ENCODE results near the gene CACNA2D2. TPM values are rescaled to one million over a fixed set of nuclear protein-coding genes. Genes with fewer than 3 reads are reported as not detected.
A peak's percentile ranks its signal among the peaks of the same experiment; 100 is the strongest.

CACNA2D2 gene
- total and polyA plus RNA-seq, 11 donors: 0.49 to 3.6 (median 1.5) TPM

DNA sequence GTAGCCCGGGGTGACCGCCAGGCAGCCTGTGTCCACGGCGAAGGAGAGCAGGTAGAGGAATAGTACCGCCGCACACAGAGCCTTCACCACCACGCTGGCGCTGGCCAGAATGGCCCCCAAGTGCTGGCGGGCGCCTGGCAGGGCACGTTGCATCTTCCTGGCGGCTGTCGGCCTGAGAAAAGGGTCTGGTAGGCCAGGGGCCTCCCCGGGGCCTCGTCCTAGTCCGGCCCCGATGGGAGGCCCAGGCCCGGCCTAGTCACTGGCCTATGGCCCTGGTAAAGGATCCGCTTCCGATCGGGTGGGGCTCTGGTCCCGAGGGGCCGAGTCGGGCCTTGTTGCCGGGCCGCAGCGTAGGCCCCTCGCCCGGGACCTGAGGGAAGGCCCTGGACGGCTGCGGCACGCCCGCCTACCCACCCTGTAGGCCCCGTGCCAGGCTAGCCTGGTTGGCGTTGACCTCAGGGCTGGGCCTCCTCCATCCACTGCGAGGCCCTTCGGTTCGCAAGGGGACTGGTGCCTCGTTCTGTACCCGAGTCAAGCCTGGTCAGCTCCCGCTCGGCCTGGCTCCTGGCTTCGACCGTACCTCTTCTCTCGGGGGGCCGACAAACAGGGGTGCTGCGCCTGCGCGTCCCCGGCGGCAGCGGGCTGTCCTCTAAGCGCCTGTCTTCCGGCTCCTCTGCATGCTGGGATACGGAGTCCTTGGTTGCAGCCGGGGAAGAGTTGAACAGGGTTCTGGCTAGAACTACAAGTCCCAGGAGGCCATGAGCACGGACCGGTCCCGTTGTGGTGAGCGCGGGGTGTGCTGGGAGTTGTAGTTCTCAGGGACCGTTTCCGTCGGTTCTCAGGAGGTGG lies 144.3 kb downstream of the CACNA2D2 start, which contains the start of gene TMEM115:
TSS of gene TMEM115 (minus strand) at position 611 of the 849 bp plus-strand sequence. CDS start at position 153, 458 bp downstream.
- intact Hi-C loops (cut with DNase I): loop anchor here in 3 of 10 donors (5.0 to 10.0 kb wide), 3 partner anchors 253 to 1606 kb away; partner anchors contain the start of genes CISH (in 1 of the 3), MANF (in 1 of the 3) and PCBP4 (in 1 of the 3)
- Histone ChIP-seq H3K36me3 (peaks cover 0 to 32% (median 22%) of the 10 kb centered on the region in 9 donors), H3K27me3 (no peaks in the 10 kb centered on the region), H3K9me3 (no peaks in the 10 kb centered on the region), H3K4me1 (peaks cover 19 to 51% (median 40%) of the 10 kb centered on the region in 12 donors), H3K27ac (peak within 1 kb of the TSS; percentile 77 to 97 (median 90)), H3K4me3 (peak within 1 kb of the TSS; percentile 60 to 97 (median 80))
- DNase-seq: peak; percentile 96 to 99 (median 99)
- 1% methylated on average over 18 to 64 of the region's 64 CpGs for WGBS, 4 donors
- TF ChIP-seq, protein P1, sequence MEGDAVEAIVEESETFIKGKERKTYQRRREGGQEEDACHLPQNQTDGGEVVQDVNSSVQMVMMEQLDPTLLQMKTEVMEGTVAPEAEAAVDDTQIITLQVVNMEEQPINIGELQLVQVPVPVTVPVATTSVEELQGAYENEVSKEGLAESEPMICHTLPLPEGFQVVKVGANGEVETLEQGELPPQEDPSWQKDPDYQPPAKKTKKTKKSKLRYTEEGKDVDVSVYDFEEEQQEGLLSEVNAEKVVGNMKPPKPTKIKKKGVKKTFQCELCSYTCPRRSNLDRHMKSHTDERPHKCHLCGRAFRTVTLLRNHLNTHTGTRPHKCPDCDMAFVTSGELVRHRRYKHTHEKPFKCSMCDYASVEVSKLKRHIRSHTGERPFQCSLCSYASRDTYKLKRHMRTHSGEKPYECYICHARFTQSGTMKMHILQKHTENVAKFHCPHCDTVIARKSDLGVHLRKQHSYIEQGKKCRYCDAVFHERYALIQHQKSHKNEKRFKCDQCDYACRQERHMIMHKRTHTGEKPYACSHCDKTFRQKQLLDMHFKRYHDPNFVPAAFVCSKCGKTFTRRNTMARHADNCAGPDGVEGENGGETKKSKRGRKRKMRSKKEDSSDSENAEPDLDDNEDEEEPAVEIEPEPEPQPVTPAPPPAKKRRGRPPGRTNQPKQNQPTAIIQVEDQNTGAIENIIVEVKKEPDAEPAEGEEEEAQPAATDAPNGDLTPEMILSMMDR (IDR thresholded peaks at IDR 0.05): no peak
- TF ChIP-seq POLR2A (IDR thresholded peaks at IDR 0.05): peak in 1 of 2 donors; percentile 73
- peak; percentile 97 to 99 (median 98) for ATAC-seq

DNA sequence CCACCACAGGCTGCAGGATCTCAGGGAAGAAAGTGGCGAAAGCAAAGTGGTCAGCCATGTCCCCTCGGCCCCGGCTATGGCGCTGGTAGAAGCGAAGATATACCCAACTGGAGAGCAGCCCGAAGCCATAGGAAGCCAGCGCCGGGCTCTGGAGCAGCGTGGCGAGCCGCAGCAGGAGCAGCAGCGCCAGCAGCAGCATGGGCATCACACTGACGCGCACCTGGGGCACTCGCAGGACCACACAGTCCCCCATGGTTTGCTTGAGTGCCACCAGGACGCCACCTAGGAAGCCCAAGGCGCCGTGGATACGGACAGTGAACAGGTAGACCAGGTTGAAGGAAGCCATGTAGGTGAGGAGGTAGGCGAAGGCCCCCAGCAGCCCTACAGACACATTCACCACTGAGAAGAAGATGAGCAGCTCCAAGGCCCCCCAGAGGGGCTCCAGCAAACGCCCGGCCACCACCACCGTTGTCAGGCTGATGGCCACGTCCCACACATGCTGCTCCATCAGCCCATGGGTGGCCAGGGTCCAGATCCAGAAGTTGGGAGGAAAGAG lies 145.0 kb downstream of the CACNA2D2 start:
- no peaks in the 10 kb centered on the region for H3K27me3 ChIP-seq
- DNase-seq: no peak
- peak overlapping the region in 11 of 12 donors; percentile 89 to 97 (median 91) for H3K27ac ChIP-seq
- ATAC-seq: no peak
- WGBS, 4 donors: 37 to 44% (median 43%) methylated on average over 19 to 24 of the region's 24 CpGs
- peaks cover 0 to 39% (median 29%) of the 10 kb centered on the region in 9 donors for H3K36me3 ChIP-seq
- no peak for TF ChIP-seq POLR2A (IDR thresholded peaks at IDR 0.05)
- TF ChIP-seq, protein P1 (IDR thresholded peaks at IDR 0.05): no peak
- intact Hi-C loops (cut with DNase I): loop anchor here in 3 of 10 donors (5.0 to 10.0 kb wide), 3 partner anchors 254 to 1606 kb away; partner anchors contain the start of genes CISH (in 1 of the 3), MANF (in 1 of the 3) and PCBP4 (in 1 of the 3)
- H3K4me1 ChIP-seq: peaks cover 19 to 51% (median 40%) of the 10 kb centered on the region in 12 donors
- H3K9me3 ChIP-seq: no peaks in the 10 kb centered on the region
- H3K4me3 ChIP-seq: peak overlapping the region; percentile 60 to 97 (median 80)

DNA sequence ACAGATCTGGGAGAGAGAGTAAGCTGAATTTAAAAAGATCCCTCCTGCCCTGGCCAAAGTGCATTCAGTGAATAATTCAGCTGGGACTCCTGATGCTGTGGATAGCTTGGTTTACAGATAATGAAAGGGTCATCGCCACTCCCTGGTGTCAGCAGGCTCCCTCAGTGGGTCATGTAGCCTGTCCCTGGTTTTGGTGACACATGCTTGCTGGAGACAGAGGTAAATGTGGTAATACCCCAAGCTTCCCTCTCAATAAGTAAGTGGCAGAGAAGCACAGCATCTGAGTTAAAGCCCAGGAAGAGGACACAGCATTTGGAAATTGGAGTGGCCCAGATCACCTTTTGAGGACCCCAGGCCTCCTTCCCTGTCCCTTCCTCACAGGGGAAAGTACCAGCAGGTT lies 146.0 kb downstream of the CACNA2D2 start:
- TF ChIP-seq POLR2A (IDR thresholded peaks at IDR 0.05): no peak
- H3K27me3 ChIP-seq: no peaks in the 10 kb centered on the region
- ATAC-seq (no peak), DNase-seq (no peak)
- intact Hi-C loops (cut with DNase I): loop anchor here in 3 of 10 donors (5.0 to 10.0 kb wide), 3 partner anchors 255 to 1607 kb away; partner anchors contain the start of genes CISH (in 1 of the 3), MANF (in 1 of the 3) and PCBP4 (in 1 of the 3)
- peak overlapping the region in 8 of 12 donors; percentile 3 to 97 (median 90) for H3K27ac ChIP-seq
- H3K4me1 ChIP-seq: peaks cover 19 to 59% (median 40%) of the 10 kb centered on the region in 12 donors
- H3K9me3 ChIP-seq: no peaks in the 10 kb centered on the region
- H3K4me3 ChIP-seq: peak overlapping the region in 11 of 12 donors; percentile 60 to 97 (median 76)
- H3K36me3 ChIP-seq: peaks cover 0 to 48% (median 38%) of the 10 kb centered on the region in 9 donors
- 0 to 56% (median 50%) methylated on average over 1 of the region's 1 CpG for WGBS, 4 donors

DNA sequence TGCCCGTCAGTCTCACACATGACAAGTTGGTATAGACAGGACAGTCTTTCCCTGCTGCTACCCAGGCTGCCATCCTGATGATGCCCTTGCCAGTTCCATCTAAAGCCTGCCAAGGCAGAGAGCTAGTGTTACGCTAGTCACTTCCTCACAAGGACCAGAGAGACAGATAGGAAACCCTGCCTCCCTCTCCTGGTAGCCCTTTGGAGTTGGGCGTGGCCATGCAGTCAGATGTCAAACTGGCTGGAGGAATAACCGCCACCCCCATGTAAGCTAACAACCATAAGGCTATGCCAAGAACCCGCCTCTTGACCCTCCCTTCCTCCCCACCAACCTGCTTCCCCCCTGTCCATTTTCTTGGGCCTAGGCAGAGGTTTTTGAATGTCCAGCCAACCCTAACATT lies 146.9 kb downstream of the CACNA2D2 start:
- H3K4me1 ChIP-seq: peaks cover 19 to 63% (median 44%) of the 10 kb centered on the region in 12 donors
- peak in 3 of 5 donors; percentile 62 to 72 (median 65) for DNase-seq
- peak overlapping the region in 9 of 12 donors; percentile 65 to 97 (median 84) for H3K4me3 ChIP-seq
- 30 to 37% (median 33%) methylated on average over 5 of the region's 5 CpGs for WGBS, 4 donors
- intact Hi-C loops (cut with DNase I): loop anchor here in 3 of 10 donors (5.0 to 10.0 kb wide), 3 partner anchors 256 to 1608 kb away; partner anchors contain the start of genes CISH (in 1 of the 3), MANF (in 1 of the 3) and PCBP4 (in 1 of the 3)
- H3K9me3 ChIP-seq: no peaks in the 10 kb centered on the region
- ATAC-seq: peak; percentile 12 to 45 (median 29)
- H3K36me3 ChIP-seq: peaks cover 0 to 54% (median 38%) of the 10 kb centered on the region in 9 donors
- no peaks in the 10 kb centered on the region for H3K27me3 ChIP-seq
- TF ChIP-seq, protein P1 (IDR thresholded peaks at IDR 0.05): no peak
- no peak for TF ChIP-seq POLR2A (IDR thresholded peaks at IDR 0.05)
- peak overlapping the region in 8 of 12 donors; percentile 23 to 97 (median 38) for H3K27ac ChIP-seq

All from heart left ventricle (tissue), 16 donors.